AML-193 (cell line): ENCODE results near the gene BCL2.
"Not testable (repeated sequence)": the region's sequence is repeated elsewhere in the genome, so short reads cannot be mapped to it uniquely, and the experiment has no call there.

Source experiments
- DNase-seq, 2 experiments: peaks; one replicate each; lab custom pipeline; 2025; lab: John Stamatoyannopoulos, UW

Gene BCL2

DNA sequence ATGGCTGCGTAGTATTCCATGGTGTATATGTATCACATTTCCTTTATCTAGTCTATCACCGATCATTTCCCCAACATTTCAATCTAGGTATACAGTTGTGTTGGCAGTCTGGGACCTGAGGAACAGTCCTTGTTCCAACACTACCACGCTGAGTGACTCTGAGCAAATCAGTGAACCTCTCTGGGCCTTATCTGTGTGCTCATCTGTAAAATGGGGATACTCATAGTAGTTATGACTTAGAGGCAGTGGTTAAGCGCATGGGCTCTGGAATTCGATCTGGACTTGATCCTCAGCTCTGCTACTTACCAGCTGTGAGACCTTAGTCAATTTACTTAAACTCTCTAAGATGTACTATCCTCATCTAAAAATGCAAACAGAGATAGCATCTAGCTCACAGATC, 85.1 kb downstream of the BCL2 start:
- no peak for DNase-seq

DNA sequence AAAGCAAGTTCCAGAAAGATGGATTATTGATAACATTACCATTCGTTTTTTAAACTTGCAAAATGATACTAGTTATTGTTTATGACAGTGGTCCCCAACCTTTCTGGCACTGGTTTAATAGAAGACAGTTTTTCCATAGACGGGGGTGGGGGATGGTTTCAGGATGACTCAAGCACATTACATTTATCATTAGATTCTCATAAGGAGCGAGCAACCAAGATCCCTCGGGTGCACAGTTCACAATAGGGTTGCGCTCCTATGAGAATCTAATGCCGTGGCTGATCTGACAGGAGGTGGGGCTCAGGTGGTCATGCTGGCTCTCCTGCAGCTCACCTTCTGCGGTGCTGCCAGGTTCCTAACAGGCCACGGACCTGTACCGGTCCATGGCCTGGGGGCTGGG, 86.2 kb downstream of the BCL2 start:
- no peak for DNase-seq

DNA sequence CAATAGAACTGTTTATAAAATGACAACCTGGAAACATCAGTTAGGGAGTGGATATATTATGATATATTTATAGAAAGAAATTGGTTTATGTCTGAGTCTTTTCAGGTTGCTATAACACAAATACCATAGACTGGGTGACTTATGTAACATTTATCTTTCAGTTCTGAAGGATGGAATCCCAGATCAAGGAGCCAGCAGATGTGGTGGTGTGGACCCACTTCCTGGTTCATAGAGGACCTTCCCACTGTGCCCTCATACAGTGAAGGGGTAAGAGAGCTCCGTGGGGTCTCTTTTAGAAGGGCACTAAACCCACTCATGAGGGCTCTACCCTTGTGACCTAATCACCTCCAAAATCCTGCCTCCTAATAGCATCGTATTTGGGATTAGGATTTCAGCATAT, 86.7 kb downstream of the BCL2 start:
- DNase-seq, result no peak

DNA sequence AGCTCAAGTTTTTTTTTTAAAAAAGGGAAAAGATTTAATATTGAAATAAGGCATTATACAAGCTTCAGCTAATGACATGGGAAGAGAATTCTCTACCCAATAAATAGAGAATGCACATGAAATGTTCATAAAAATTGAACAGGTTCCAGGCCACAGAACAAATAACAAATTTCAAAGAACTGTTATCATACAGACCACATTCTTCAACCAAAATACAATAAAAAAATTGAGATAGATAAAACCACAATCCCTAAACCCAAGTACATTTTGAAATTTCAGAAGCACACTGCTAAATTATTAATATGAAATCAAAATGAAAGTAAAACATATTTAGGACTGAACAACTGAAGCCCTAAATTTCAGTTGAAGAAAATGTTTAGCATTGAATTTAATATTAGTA, 89.6 kb downstream of the BCL2 start:
- DNase-seq, result no peak

DNA sequence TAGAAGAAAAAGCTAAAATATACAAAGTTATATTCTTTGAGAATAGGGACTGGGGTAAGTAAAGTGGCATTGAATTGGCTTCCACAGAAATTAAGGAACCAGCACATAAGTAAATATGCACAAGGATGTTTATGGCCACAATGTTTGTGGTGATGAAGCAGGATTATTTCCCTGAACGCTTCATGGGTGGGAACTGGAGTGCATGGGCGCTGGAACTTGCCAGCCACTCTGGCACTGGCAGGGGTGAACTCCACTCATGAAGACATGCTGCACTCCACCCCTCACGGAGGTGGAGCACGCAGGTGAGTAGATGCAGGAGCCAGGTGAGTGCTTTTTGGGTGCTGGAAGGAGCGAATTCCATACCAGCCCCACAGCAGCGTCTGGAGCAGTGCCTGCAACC, 94.1 kb downstream of the BCL2 start:
- DNase-seq, result no peak

DNA sequence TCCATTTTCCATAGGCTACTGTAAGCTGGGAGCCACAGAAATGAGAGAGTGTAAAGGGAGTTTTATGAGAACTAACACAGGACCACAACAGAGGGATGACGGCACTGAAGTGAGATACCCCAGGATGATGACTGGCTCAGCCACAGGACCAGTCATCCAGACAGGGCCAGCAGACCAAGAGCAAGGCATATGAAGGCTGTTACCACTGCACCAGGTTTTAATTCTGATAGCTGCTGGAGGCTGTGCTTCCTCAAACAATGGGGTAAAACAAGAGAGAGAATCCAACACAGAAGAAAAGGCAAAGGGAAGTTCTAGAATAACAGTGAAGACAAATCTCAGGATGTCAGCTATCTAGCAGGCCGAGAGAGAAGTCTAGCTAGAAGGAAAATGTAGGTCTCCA, 94.9 kb downstream of the BCL2 start:
- DNase-seq, result no peak

DNA sequence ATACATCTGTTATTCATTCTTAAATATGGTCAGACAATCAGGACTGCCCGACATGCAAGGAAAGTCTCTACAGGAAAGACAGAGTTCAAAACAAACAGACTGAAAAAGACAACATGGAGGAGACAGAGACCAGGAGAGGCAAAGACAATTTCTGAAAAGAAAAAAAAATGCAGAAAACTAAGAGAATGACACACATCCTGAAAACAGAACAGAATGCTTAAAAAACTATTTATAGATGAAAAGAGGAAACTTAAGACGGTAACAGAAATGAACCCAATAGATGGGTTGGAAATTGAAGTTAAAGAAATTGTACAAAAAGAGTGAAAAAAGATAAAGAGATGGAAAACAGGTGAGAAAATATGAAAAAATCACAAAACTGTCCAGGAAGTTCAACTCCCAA, 95.7 kb downstream of the BCL2 start:
- DNase-seq, result no peak

DNA sequence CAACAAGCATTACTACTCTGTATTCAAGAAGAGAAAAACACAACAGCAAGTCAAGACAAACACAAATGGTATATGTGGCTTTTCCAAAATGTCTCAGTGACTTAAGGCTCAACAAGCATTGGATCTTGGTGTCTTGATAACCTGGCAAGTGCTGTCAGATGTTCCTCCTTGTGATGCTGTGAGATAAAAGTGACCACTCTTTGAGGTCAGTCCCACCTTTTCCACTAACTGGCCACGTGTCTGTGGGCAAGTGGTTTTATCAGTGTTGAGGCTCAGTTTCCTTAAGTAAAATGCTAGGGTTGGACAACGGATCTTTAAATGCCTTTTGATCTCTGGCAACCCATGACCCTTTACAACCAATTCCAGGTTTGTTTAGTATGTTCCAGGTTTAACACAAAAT, 98.7 kb downstream of the BCL2 start:
- no peak for DNase-seq

DNA sequence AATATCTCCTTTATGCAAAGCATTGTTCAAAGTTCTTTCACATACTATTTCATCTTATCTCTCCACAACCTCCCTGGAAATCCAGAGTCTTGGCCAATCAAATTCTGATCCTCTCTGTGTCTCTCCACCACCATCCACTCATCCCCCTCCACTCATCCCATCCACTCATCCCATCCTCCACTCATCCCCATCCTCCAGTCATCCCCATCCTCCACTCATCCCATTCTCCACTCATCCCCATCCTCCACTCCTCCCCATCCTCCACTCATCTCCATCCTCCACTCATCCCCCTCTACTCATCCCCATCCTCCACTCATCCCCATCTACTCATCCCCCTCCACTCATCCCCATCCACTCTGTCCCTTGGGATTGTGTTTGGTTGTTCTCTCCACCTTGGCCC, 101.1 kb downstream of the BCL2 start:
- no peak for DNase-seq

DNA sequence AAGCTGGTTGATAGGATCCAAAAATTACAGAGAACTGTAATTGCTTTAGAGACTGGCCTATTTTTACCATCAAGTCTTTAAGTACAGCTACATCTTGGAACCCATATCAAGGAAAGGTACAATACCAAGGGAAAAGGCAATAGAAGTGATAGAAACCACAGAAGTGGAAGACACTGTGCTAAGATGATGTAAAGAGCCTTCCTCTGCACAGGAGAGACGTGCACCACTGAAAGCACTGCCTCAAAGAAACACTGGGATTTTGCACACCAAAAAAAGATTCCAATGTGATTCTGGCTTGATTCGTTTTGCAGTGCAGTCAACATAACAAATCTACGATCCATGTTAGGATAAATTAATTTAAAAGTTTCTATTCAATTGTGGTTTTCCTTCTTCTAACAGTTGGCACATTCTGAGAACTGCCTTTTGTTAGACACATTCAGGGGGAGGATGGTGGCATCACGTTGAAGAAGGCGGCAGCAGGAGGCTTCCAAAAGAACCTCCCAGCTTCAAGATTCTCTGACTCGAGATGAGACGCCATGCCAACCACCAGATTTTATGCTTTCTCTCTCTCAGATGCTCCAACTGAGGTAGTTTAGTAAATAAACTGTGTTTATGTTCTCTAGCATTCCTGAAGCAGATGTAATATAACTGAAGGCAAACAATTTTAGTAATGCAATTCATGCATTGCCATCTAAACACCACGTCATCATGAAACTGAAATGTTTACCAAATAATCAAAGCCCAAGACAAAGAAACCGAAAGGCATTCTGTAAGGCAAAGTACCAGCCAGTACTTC, 102.9 kb downstream of the BCL2 start:
- DNase-seq, result no peak

DNA sequence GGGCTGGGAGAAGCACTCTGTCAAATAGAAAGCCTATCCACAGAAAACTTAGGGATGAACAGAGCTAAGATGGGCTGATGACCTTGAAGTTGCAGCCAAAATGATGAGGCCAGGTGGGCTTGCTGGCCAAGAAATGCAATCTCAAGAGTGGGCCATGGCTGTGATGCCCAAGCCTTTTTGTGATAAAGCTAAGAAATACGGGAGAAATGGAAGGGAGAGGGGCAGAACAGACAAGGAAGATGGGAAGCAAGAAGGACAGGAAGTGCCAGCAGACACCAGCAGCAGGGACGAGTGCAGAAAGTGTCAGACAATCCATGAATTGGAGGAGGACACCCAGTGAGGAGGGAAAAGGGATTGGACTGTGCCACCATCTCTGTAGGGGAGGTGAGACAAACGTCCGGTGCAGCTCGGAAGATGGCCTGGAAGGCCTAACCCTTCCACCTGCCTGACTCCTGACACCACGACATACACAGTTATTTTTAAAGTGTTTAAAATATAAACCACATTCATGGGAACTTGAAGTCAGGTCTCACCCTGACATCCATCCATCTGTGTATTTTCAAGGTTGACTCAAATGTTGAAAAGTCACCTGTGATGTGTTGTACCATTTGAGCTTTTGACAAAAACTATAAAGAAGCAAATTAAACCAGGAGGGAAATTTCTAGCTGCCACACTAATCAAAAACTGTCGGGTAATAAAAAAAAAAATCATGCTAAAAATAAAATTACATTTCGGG, 105.5 kb downstream of the BCL2 start:
- DNase-seq, result no peak

DNA sequence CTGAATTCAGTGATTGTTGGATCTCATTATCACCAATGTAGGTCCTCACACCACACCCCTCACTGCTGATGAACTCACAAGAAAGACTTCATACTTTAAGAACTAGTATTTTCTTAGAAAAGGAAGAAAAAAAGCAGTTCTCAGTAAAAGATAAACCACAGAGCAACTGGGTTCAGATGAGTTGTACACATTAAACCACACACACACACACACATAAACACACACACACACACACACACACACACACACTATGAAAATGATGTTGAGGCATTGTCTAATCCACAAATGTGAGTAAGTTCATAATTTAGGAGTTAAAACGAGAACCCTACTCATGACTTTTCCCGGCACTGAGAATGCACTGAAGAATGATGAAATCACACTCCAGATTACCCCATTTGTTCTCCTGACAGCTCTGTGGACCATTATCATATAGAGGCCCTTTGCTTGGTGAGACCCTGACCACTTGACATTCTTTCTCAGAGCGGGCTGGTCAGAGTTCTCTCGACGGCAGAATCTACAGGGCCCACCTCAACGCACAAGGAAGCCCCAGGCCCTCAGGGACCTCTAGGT, 106.2 kb downstream of the BCL2 start:
- no peak for DNase-seq

DNA sequence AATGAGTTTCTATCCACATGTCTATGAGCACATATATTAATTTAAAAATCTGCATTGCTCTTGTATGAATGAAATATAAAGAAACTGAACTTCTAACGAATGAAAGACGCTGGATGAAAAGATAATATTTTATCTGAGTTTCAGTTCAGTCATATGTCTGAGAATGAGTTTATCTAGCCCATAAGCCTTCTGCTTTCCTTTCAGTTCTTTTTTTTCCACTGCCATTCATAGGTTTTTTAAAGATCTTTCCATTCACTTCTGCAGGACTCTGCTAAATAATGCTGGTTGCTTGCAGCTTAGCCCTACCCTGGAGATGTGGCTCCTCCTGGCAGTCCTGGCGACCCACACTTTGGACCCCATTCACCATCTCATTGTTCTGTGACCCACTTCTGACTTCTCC, 109.0 kb downstream of the BCL2 start:
- no peak for DNase-seq

DNA sequence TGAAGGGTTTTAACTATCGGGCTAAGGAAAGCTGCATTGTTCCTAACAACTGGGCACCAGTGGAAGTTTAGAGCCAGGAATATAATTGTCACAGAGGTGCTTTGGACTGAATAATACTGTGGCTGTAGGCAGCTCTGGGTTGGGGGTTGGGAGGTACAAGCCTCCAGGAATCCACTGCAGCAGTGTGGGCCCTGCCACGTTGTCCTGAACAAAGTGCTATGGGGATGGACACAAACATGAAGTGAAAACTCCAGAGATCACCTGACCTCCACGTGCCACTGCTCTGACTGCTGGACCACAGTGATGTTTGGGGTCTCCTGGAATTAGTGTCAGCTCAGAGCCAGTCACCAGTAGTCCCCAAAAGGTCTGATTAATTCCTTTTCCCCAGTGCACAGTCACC, 110.9 kb downstream of the BCL2 start:
- DNase-seq, result no peak

DNA sequence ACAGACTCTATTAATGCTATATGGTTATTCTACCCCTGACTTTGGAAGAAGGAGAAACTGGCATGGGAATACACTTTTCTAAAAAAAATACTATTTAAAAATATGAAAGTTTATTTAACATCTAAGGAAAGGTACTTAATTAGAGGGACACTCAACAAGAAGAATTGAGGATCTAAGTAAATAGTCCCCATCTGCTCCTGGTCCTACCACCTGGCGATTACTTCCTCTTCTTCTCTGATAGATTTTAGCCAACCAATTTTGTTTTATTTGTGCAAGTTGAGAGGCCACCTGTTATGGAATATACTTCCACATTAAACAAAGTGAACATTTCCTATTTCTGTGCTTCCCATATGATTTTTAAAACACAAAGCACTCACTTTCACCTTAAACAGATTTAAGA, 111.7 kb downstream of the BCL2 start:
- DNase-seq, result no peak

DNA sequence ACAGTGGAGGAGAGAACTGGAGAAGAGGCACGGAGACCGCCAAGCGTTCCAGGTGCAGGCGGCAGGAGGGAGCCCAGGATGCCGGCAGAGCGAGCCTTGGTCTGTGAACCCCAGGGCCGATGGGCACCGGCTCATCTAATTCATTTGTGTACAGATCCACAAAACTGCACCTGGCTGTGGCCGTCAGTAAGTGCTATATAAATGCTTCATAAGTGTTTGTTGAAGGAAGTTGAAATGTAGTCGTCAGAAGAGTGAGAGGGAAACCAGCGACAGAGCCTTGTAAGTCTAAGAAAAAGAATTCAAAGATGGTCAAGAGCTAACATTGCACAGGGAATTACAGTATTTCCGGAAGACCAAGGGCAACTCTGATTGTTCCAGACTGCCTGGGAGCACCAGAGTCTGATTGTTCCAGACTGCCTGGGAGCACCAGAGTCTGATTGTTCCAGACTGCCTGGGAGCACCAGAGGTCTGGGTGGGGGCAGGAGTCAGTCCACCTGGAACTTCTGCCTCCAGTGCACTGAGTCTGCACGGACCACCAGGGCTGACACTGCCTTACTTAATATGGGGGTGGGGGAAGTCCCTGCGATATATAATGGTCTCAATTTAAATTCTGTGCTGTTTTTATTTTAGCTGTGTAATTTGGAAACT, 112.3 kb downstream of the BCL2 start:
- no peak for DNase-seq

DNA sequence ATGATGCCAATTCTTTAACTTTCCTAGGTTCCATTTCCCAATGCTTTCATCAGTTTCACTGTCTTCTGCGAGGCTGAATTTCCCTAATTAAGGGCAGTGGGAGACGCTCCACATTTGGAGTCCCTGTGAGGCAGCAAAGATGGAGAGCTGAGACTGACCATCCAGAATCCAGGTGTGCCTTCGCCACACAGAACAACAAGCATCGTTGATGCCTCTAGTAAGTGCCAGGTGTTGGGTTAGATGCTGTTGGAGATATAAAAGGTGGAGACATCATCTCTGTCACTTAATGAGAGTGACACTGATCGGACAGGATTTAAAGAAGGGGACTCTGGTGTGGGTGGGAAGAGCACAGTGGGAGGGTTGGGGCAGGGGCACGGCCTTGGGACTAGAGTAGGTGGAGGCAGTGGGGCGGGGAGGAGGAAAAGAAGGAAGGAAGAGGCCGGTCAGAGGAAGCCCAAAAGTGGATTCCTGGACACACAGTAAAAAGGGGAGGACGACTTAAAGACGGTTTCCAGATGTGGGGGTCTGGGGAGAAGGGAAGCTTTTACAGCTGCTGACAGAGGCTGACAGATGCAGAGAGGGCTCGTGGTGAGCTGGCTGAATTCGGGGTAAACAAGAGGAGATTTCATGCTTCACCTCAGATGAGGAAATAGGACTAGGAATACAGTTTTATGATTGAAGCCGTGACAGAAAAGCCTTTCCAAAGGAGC, 113.0 kb downstream of the BCL2 start:
- DNase-seq, result no peak

DNA sequence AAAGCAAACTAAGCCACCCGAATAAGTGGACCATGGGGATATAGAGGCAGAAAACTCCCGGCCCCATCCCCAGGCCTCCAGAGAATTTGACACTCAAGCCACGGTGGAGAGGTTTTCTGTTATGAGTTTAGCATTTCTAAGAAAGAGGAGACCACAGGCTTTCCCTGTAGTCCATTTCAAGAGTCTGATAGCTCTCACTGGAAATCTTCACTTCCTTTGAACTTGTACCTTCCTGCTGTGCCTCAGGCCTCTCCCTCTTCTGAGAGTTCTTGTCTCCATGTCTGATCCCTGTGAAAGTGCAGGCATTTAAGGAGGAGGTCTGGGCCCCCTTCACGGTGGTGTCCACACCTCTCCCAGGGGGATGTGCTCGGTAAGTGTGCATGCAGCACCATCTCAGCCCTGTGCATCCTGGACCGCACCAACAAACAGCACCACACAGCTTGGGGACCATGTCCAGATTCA, 113.7 kb downstream of the BCL2 start:
- DNase-seq, result no peak

DNA sequence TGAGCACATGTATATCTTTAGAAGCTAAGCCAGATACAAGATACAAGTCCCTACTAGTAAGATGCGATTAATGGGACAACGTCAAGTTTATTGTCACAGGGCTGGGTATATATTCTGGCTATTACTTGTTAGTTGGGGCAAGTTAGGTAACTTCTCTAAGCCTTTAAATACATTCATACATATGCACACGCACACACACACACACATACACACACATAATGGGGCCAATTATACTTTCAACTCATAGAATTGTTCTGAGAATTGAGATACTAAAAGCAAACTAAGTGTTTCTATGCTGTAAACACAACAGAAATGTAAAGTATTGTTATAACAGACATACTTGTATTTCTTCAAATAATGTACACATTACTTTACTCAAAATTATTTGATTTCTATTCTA, 116.1 kb downstream of the BCL2 start:
- DNase-seq, result no peak

DNA sequence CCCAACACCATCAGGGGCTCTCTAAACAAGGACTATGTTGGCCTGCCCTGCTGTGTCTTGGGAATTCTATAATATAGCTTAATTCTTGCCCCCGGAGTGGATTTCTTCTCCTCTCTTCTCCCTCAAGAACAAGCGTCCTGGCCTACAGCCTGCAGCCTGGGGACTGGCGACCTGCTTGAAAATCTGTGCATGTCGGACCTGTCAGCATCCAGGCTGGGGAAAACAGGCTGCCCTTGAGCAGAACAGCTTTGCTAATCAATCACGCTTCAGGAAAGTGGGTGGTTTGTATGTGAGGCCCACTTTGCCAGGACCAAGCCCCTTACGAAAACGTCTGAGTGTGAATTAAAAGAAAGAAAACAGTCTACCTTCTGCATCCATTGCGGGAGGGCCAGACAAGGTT, 116.7 kb downstream of the BCL2 start:
- DNase-seq, result no peak

DNA sequence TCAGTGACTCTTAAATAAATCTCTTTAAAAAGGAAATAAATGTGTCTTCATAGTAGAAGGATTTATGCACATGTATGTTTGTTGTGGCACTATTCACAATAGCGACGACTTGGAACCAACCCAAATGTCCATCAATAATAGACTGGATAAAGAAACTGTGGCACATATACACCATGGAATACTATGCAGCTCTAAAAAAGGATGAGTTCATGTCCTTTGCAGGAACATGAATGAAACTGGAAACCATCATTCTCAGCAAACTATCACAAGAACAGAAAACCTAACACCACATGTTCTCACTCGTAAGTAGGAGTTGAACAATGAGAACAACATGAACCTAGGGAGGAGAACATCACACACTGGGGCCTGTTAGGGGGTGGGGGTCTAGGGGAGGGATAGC, 118.1 kb downstream of the BCL2 start:
- not testable (repeated sequence) for DNase-seq

DNA sequence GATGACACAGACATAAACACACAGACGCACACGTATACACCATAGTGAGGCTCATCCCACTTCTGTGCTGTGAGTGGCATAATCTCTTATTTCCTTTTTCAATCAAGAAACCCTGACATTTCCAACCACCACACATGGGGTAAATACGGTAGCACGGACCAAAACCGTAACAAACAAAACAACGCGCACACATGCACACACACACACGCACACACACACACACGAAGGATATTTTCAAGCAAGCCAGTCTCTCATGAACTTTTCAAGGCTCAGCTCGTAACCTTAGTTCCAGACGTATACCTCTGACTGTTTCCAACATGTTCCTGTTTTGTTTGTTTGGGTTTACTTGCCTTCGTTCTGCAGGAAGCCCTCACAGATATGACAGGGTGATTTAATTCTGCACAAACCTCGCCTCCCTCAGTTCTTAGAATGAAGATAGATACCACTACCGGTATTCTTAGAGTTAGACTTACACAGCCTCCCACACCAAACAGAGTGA, 119.8 kb downstream of the BCL2 start:
- no peak for DNase-seq
